ENCODE data around the gene LRFN2.

- no peak for TF ChIP-seq POLR2AphosphoS5 (IDR thresholded peaks at IDR 0.05; ENCODE audit: low read depth)
- TF ChIP-seq EZH2 (IDR thresholded peaks at IDR 0.05; ENCODE audit: low read depth, unreplicated experiment) = no peak
- no peak for TF ChIP-seq CTCF (conservative IDR thresholded peaks at IDR 0.05; ENCODE audit: low read depth in 2 of 2)
- no peak for TF ChIP-seq JUNB (IDR thresholded peaks at IDR 0.05; ENCODE audit: unreplicated experiment)
- TF ChIP-seq, protein P1, sequence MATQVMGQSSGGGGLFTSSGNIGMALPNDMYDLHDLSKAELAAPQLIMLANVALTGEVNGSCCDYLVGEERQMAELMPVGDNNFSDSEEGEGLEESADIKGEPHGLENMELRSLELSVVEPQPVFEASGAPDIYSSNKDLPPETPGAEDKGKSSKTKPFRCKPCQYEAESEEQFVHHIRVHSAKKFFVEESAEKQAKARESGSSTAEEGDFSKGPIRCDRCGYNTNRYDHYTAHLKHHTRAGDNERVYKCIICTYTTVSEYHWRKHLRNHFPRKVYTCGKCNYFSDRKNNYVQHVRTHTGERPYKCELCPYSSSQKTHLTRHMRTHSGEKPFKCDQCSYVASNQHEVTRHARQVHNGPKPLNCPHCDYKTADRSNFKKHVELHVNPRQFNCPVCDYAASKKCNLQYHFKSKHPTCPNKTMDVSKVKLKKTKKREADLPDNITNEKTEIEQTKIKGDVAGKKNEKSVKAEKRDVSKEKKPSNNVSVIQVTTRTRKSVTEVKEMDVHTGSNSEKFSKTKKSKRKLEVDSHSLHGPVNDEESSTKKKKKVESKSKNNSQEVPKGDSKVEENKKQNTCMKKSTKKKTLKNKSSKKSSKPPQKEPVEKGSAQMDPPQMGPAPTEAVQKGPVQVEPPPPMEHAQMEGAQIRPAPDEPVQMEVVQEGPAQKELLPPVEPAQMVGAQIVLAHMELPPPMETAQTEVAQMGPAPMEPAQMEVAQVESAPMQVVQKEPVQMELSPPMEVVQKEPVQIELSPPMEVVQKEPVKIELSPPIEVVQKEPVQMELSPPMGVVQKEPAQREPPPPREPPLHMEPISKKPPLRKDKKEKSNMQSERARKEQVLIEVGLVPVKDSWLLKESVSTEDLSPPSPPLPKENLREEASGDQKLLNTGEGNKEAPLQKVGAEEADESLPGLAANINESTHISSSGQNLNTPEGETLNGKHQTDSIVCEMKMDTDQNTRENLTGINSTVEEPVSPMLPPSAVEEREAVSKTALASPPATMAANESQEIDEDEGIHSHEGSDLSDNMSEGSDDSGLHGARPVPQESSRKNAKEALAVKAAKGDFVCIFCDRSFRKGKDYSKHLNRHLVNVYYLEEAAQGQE (IDR thresholded peaks at IDR 0.05; ENCODE audit: unreplicated experiment) = no peak
- no peak for TF ChIP-seq NANOG (IDR thresholded peaks at IDR 0.05; ENCODE audit: borderline replicate concordance)
- TF ChIP-seq, protein P2, sequence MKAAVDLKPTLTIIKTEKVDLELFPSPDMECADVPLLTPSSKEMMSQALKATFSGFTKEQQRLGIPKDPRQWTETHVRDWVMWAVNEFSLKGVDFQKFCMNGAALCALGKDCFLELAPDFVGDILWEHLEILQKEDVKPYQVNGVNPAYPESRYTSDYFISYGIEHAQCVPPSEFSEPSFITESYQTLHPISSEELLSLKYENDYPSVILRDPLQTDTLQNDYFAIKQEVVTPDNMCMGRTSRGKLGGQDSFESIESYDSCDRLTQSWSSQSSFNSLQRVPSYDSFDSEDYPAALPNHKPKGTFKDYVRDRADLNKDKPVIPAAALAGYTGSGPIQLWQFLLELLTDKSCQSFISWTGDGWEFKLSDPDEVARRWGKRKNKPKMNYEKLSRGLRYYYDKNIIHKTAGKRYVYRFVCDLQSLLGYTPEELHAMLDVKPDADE (IDR thresholded peaks at IDR 0.05) = no peak
- TF ChIP-seq EZH2phosphoT487 (IDR thresholded peaks at IDR 0.05; ENCODE audit: unreplicated experiment) = no peak
- TF ChIP-seq CREB1 (CRISPR knock-in tag; IDR thresholded peaks at IDR 0.05; ENCODE audit: low read depth) = no peak
- TF ChIP-seq STAT1 (IDR thresholded peaks at IDR 0.05; ENCODE audit: unreplicated experiment) = no peak
- no peak for TF ChIP-seq ZNF114 (CRISPR knock-in tag; IDR thresholded peaks at IDR 0.05)
These were observed 110.5 kb downstream of the LRFN2 start for GRCh38 chr6:40476673-40477072.

Measured in GM23338 (cell line).